ENCODE measurements around the gene SCN11A.

GRCh38 chr3:39019299-39019698, 32.4 kb downstream of the SCN11A start:
- no peak for TF ChIP-seq CTCF (IDR thresholded peaks at IDR 0.05)
- no peak for TF ChIP-seq EZH2phosphoT487 (IDR thresholded peaks at IDR 0.05)
